Neuronal stem cell (in vitro differentiated cells): ENCODE data around the gene SLC47A1.

Experiments
- DNase-seq: peaks from one replicate; pipeline ENCODE4 v3.0.0-alpha.2; 2013; ENCODE audit warnings: low spot score
- H2AFZ ChIP-seq: one replicate; pipeline ENCODE4 v1.6.1; 2013; ENCODE audit warnings: mild to moderate bottlenecking, low read length, inconsistent platforms
- H2AK5ac ChIP-seq: 2 replicates; pipeline ENCODE4 v1.6.1; 2013; ENCODE audit warnings: low read depth, mild to moderate bottlenecking, inconsistent platforms, low read length, moderate library complexity, mixed read lengths
- H2BK120ac ChIP-seq: 2 replicates; pipeline ENCODE4 v1.6.1; 2013; ENCODE audit warnings: low read depth, mild to moderate bottlenecking, inconsistent platforms, low read length, moderate library complexity, mixed read lengths
- H2BK12ac ChIP-seq: one replicate; pipeline ENCODE4 v1.6.1; 2013; ENCODE audit warnings: low read length, inconsistent platforms
- H2BK15ac ChIP-seq: 2 replicates; pipeline ENCODE4 v1.6.1; 2013; ENCODE audit warnings: mild to moderate bottlenecking, low read length, inconsistent platforms, mixed read lengths
- H2BK5ac ChIP-seq: one replicate; pipeline ENCODE4 v1.6.1; 2013; ENCODE audit warnings: inconsistent platforms, mild to moderate bottlenecking, low read length, moderate library complexity
- H3K14ac ChIP-seq: one replicate; pipeline ENCODE4 v1.6.1; 2013; ENCODE audit warnings: low read length, inconsistent platforms
- H3K18ac ChIP-seq: 2 replicates; pipeline ENCODE4 v1.6.1; 2013; ENCODE audit warnings: low read length, inconsistent platforms
- H3K23ac ChIP-seq: 2 replicates; pipeline ENCODE4 v1.6.1; 2013; ENCODE audit warnings: low read depth, mild to moderate bottlenecking, mixed read lengths, low read length, inconsistent platforms; ENCODE audit not compliant: poor library complexity
- H3K27ac ChIP-seq: replicated peaks from 3 replicates; pipeline ENCODE4 v1.5.1; 2013; ENCODE audit warnings: low read length, inconsistent platforms
- H3K27me3 ChIP-seq, 3 experiments: 2 replicates each; pipeline ENCODE4 v1.6.1; 2013; ENCODE audit warnings: low read length in 3 of 3, mild to moderate bottlenecking in 2 of 3, inconsistent platforms in 1 of 3, low read depth in 1 of 3, mixed read lengths in 1 of 3, moderate library complexity in 1 of 3; ENCODE audit not compliant: control insufficient read depth in 3 of 3, insufficient read depth in 3 of 3
- H3K36me3 ChIP-seq, 2 donors: replicated peaks in 1 of 2; 2 replicates each; pipeline ENCODE4 v1.6.1; 2013; ENCODE audit warnings: low read length in 2 of 2; ENCODE audit not compliant: control insufficient read depth in 2 of 2, insufficient read depth in 2 of 2
- H3K4ac ChIP-seq: 2 replicates; pipeline ENCODE4 v1.6.1; 2013; ENCODE audit warnings: inconsistent platforms, mild to moderate bottlenecking, low read length, moderate library complexity
- H3K4me1 ChIP-seq, 2 donors: 1 replicate in 1 of 2; 2 replicates in 1 of 2; pipeline ENCODE4 v1.6.1; 2013; ENCODE audit warnings: low read length in 2 of 2, low read depth in 1 of 2; ENCODE audit not compliant: control insufficient read depth in 2 of 2, insufficient read depth in 1 of 2
- H3K4me2 ChIP-seq: one replicate; pipeline ENCODE4 v1.6.1; 2013; ENCODE audit warnings: mild to moderate bottlenecking, low read length, inconsistent platforms; ENCODE audit not compliant: insufficient read depth, poor library complexity, severe bottlenecking
- H3K4me3 ChIP-seq, 2 donors: 2 replicates each; pipeline ENCODE4 v1.5.1; 2013; ENCODE audit warnings: low read length in 2 of 2, mild to moderate bottlenecking in 2 of 2, inconsistent platforms in 1 of 2, moderate library complexity in 1 of 2
- H3K79me1 ChIP-seq: one replicate; pipeline ENCODE4 v1.6.1; 2013; ENCODE audit warnings: low read depth, mild to moderate bottlenecking, inconsistent platforms, low read length, moderate library complexity
- H3K9ac ChIP-seq: one replicate; pipeline ENCODE4 v1.6.1; 2013; ENCODE audit warnings: mild to moderate bottlenecking, low read depth, low read length, inconsistent platforms; ENCODE audit not compliant: poor library complexity
- H3K9me3 ChIP-seq, 2 donors: replicated peaks in 1 of 2; 2 replicates each; pipeline versions ENCODE3 to v1.6.1; 2013; ENCODE audit warnings: low read length in 2 of 2, mild to moderate bottlenecking in 2 of 2, inconsistent platforms in 1 of 2, low read depth in 1 of 2, mixed read lengths in 1 of 2, moderate library complexity in 1 of 2; ENCODE audit not compliant: control insufficient read depth in 2 of 2, insufficient read depth in 1 of 2
- H4K8ac ChIP-seq: one replicate; pipeline ENCODE4 v1.6.1; 2013; ENCODE audit warnings: low read depth, mild to moderate bottlenecking, inconsistent platforms, low read length, moderate library complexity
- H4K91ac ChIP-seq: one replicate; pipeline ENCODE4 v1.6.1; 2013; ENCODE audit warnings: low read length, low read depth, mild to moderate bottlenecking, inconsistent platforms; ENCODE audit not compliant: poor library complexity
- WGBS, 2 donors: extraction: QIAGEN DNeasy Blood & Tissue Kit; methylation state at CpG; one replicate each; pipeline ENCODE4 v1.1.7; 2013; ENCODE audit warnings: missing lambda C conversion rate in 2 of 2, mixed read lengths in 1 of 2; ENCODE audit not compliant: insufficient read length in 2 of 2, insufficient replicate concordance in 1 of 2; ENCODE audit errors: extremely low coverage in 2 of 2; 5-methylcytosine and 5-hydroxymethylcytosine counted together

The SLC47A1 gene

GRCh38 chr17:19574956-19575355 is 41.3 kb downstream of the SLC47A1 start:
- no peak overlapping the region for H4K91ac ChIP-seq
- H3K27ac ChIP-seq: no peak overlapping the region
- H3K4me3 ChIP-seq: no peak overlapping the region
- H3K27me3 ChIP-seq: peaks cover 0 to 5% (median 3%) of the 10 kb centered on the region in 3 experiments
- H3K14ac ChIP-seq: no peak overlapping the region
- H4K8ac ChIP-seq: no peak overlapping the region
- H3K9me3 ChIP-seq: no peaks in the 10 kb centered on the region
- H2BK15ac ChIP-seq: no peak overlapping the region
- H3K4ac ChIP-seq: no peak overlapping the region
- no peak overlapping the region for H2AFZ ChIP-seq
- H2BK12ac ChIP-seq: no peak overlapping the region
- no peak overlapping the region for H3K9ac ChIP-seq
- H2BK5ac ChIP-seq: no peak overlapping the region
- no CpG with 5 or more reads among the region's 4 CpGs for WGBS, 2 donors
- H3K79me1 ChIP-seq: no peaks in the 10 kb centered on the region
- no peak overlapping the region for H2BK120ac ChIP-seq
- no peaks in the 10 kb centered on the region for H3K4me1 ChIP-seq
- no peak overlapping the region for H3K23ac ChIP-seq
- no peak overlapping the region for H3K4me2 ChIP-seq
- no peak for DNase-seq
- H3K18ac ChIP-seq: no peak overlapping the region
- no peaks in the 10 kb centered on the region for H3K36me3 ChIP-seq
- no peak overlapping the region for H2AK5ac ChIP-seq

GRCh38 chr17:19578545-19578944 is 44.9 kb downstream of the SLC47A1 start:
- H3K14ac ChIP-seq: no peak overlapping the region
- no CpG with 5 or more reads among the region's 4 CpGs for WGBS, 2 donors
- no peaks in the 10 kb centered on the region for H3K36me3 ChIP-seq
- H3K27ac ChIP-seq: no peak overlapping the region
- no peak overlapping the region for H3K4me3 ChIP-seq
- H3K4me1 ChIP-seq: no peaks in the 10 kb centered on the region
- no peak overlapping the region for H3K4ac ChIP-seq
- no peak for DNase-seq
- no peak overlapping the region for H3K4me2 ChIP-seq
- no peak overlapping the region for H2AFZ ChIP-seq
- no peak overlapping the region for H3K18ac ChIP-seq
- no peaks in the 10 kb centered on the region for H3K9me3 ChIP-seq
- H4K8ac ChIP-seq: no peak overlapping the region
- no peak overlapping the region for H3K9ac ChIP-seq
- H2AK5ac ChIP-seq: no peak overlapping the region
- H2BK12ac ChIP-seq: no peak overlapping the region
- no peak overlapping the region for H3K23ac ChIP-seq
- no peaks in the 10 kb centered on the region for H3K79me1 ChIP-seq
- H3K27me3 ChIP-seq: peaks cover 0 to 13% (median 4%) of the 10 kb centered on the region in 3 experiments
- no peak overlapping the region for H2BK120ac ChIP-seq
- H2BK5ac ChIP-seq: no peak overlapping the region
- no peak overlapping the region for H4K91ac ChIP-seq
- no peak overlapping the region for H2BK15ac ChIP-seq

DNA sequence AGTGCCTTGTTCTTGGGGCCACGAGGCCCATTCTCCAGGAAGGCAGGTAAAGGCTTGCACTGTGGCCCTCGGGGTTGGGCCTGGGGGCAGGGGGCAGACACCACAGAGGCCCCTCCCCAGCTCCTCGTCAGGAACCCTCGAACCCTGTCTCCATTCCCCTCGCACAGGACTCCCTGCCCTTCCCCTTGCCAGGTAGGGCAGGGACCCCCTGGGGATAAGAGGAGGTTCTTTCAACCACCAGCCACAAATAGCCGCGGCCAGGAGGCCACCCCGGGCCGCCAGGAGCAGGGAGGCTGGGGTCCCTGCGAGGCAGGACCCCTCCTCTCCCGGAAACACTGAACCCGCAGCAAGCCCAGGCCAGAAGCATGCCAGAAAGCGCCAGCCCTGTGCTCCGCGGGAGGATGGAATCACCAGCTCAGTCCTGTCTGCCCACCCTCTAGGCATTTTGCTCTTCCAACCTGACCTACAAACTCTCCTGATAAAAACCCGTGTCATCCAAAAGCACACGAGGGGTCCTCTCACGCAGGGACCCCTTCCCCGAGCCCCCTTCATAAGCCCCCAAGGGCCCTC is 45.6 kb downstream of the SLC47A1 start:
- Histone ChIP-seq H3K4me2 (peak overlapping the region; percentile 89), H2AFZ (no peak overlapping the region), H3K14ac (no peak overlapping the region), H2BK5ac (no peak overlapping the region), H3K4me3 (peak overlapping the region in 1 of 2 donors; percentile 18), H3K36me3 (no peaks in the 10 kb centered on the region), H3K4ac (no peak overlapping the region), H2AK5ac (peak overlapping the region; percentile 47), H3K9ac (no peak overlapping the region), H3K4me1 (no peaks in the 10 kb centered on the region), H4K91ac (no peak overlapping the region), H2BK120ac (no peak overlapping the region), H2BK15ac (peak overlapping the region; percentile 7), H3K27ac (no peak overlapping the region), H3K27me3 (peaks cover 0 to 13% (median 4%) of the 10 kb centered on the region in 3 experiments), H4K8ac (no peak overlapping the region), H3K18ac (peak overlapping the region; percentile 97), H3K23ac (peak overlapping the region; percentile 6), H3K79me1 (no peaks in the 10 kb centered on the region), H3K9me3 (no peaks in the 10 kb centered on the region), H2BK12ac (peak overlapping the region; percentile 28)
- DNase-seq: no peak
- WGBS, 2 donors: no CpG with 5 or more reads among the region's 19 CpGs

- Histone ChIP-seq H3K9ac (peak overlapping the region; percentile 77), H3K4me2 (peak overlapping the region; percentile 89), H3K9me3 (no peaks in the 10 kb centered on the region), H2BK5ac (no peak overlapping the region), H3K4ac (peak overlapping the region; percentile 66), H3K27me3 (peaks cover 0 to 13% (median 4%) of the 10 kb centered on the region in 3 experiments), H4K91ac (no peak overlapping the region), H3K18ac (peak overlapping the region; percentile 97), H3K23ac (peak overlapping the region; percentile 89), H2BK15ac (peak overlapping the region; percentile 7), H4K8ac (no peak overlapping the region), H3K4me3 (peak overlapping the region in 1 of 2 donors; percentile 77), H3K4me1 (no peaks in the 10 kb centered on the region), H2AFZ (no peak overlapping the region), H3K79me1 (no peaks in the 10 kb centered on the region), H3K14ac (peak overlapping the region; percentile 89), H2AK5ac (peak overlapping the region; percentile 35), H2BK120ac (no peak overlapping the region), H3K27ac (no peak overlapping the region), H3K36me3 (no peaks in the 10 kb centered on the region), H2BK12ac (peak overlapping the region; percentile 41)
- WGBS, 2 donors: no CpG with 5 or more reads among the region's 76 CpGs
- no peak for DNase-seq
These were observed 46.4 kb downstream of the SLC47A1 start for GRCh38 chr17:19579867-19580565.
